WTC11 (cell line): Measurements from ENCODE around the gene CACNB1.

ENCODE experiments used
- TEAD4 ChIP-seq: sonication (generic); formaldehyde crosslinking; IDR thresholded peaks from 2 replicates; pipeline ENCODE4 v1.8.0; 2022; ENCODE audit warnings: mild to moderate bottlenecking, missing genetic modification reagents
- TF ChIP-seq, protein P1 (sequence below): fragments of 200-600 bp; IDR thresholded peaks from 2 replicates; pipeline ENCODE4 v1.8.0; 2022; ENCODE audit warnings: antibody characterized with exemption

DNA sequence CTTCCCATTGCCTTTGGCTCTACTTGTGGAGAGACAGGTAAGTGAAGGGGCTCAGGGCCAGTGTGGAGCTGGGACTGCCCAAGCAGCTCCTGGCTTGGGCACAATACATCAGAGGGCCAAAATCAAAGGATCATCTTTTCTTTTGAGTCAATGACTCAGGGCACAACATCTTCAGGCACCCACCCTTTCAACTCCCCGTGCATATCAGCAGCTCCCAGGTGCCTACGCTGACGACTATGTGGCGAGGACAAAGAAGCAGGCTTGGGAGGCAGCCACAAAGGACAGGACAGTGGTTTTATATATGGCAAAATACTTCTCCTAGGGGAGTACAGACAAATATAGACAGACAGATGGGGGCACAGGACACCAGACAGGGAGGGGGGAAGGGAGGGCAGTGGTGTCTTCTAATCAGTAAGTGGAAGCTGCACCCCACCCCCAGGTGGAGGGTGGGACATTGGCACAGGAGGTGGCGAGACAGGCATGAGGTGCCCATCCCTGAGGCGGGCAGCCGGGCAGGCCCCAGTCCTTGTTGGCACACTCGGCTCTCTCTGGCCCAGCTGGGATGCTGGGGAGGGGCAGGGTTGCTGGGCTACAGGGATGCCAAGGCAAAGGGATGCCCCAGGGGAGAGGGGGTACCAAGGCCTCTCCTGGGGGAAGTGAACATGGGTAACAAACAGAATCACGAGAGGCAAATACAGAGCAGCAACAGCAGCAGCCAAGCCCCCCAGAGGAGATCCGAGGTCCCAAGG lies 23.8 kb downstream of the CACNB1 start:
- TF ChIP-seq TEAD4 = no peak
- TF ChIP-seq, protein P1, sequence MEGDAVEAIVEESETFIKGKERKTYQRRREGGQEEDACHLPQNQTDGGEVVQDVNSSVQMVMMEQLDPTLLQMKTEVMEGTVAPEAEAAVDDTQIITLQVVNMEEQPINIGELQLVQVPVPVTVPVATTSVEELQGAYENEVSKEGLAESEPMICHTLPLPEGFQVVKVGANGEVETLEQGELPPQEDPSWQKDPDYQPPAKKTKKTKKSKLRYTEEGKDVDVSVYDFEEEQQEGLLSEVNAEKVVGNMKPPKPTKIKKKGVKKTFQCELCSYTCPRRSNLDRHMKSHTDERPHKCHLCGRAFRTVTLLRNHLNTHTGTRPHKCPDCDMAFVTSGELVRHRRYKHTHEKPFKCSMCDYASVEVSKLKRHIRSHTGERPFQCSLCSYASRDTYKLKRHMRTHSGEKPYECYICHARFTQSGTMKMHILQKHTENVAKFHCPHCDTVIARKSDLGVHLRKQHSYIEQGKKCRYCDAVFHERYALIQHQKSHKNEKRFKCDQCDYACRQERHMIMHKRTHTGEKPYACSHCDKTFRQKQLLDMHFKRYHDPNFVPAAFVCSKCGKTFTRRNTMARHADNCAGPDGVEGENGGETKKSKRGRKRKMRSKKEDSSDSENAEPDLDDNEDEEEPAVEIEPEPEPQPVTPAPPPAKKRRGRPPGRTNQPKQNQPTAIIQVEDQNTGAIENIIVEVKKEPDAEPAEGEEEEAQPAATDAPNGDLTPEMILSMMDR = no peak
